GM18526 (cell line): ENCODE measurements around the gene ADORA2B.

ENCODE experiments used
- POLR2A ChIP-seq: IDR thresholded peaks from 3 replicates; pipeline ENCODE4 v1.6.1; 2011; ENCODE audit not compliant: insufficient read length; ENCODE audit errors: extremely low read depth

ADORA2B gene

GRCh38 chr17:15967706-15968399 lies 22.9 kb downstream of the ADORA2B start:
- TF ChIP-seq POLR2A, result no peak

- no peak for TF ChIP-seq POLR2A
Observed at GRCh38 chr17:15969463-15969862, 24.5 kb downstream of the ADORA2B start.

GRCh38 chr17:15970500-15970899 lies 25.6 kb downstream of the ADORA2B start:
- no peak for TF ChIP-seq POLR2A

GRCh38 chr17:15971098-15971678 lies 26.3 kb downstream of the ADORA2B start:
- no peak for TF ChIP-seq POLR2A

- no peak for TF ChIP-seq POLR2A
Observed at GRCh38 chr17:15971882-15972281, 27.0 kb downstream of the ADORA2B start.

- TF ChIP-seq POLR2A, result no peak
Observed at GRCh38 chr17:15972497-15972951, 27.6 kb downstream of the ADORA2B start.

- TF ChIP-seq POLR2A, result no peak
Observed at GRCh38 chr17:15973016-15973415, 28.1 kb downstream of the ADORA2B start.

GRCh38 chr17:15973834-15974233 lies 28.9 kb downstream of the ADORA2B start:
- TF ChIP-seq POLR2A, result no peak

- TF ChIP-seq POLR2A, result no peak
Observed at GRCh38 chr17:15977894-15978293, 33.0 kb downstream of the ADORA2B start.

- no peak for TF ChIP-seq POLR2A
Observed at GRCh38 chr17:15978606-15979005, 33.7 kb downstream of the ADORA2B start.

GRCh38 chr17:15981208-15981607 lies 36.3 kb downstream of the ADORA2B start:
- no peak for TF ChIP-seq POLR2A

- TF ChIP-seq POLR2A, result no peak
Observed at GRCh38 chr17:15981646-15982580, 37.0 kb downstream of the ADORA2B start.

- no peak for TF ChIP-seq POLR2A
Observed at GRCh38 chr17:15996322-15996721, 51.4 kb downstream of the ADORA2B start.

GRCh38 chr17:15998031-15998562 lies 53.2 kb downstream of the ADORA2B start:
- no peak for TF ChIP-seq POLR2A

- peak; percentile 97 for TF ChIP-seq POLR2A
Observed at GRCh38 chr17:15999141-15999973, 54.4 kb downstream of the ADORA2B start, which contains the start of the genes TTC19 and ZSWIM7. Gene TTC19, plus strand, starts transcription at chr17:15999824. Its CDS starts 25 bp downstream, at chr17:15999849. Gene ZSWIM7, minus strand, starts transcription at chr17:15999704. Its CDS starts 110 bp downstream, at chr17:15999594.
